Hepatocyte (in vitro differentiated cells): Measurements from ENCODE around the gene IGDCC3.

Source experiments
- EZH2 ChIP-seq: fragments of 200-600 bp; sonication (generic); IDR thresholded peaks from 2 replicates; pipeline ENCODE4 v1.6.1; 2016; ENCODE audit warnings: antibody characterized with exemption, mild to moderate bottlenecking, borderline replicate concordance
- EZH2phosphoT487 ChIP-seq: fragments of 200-600 bp; sonication (generic); IDR thresholded peaks from one replicate; pipeline ENCODE4 v1.6.1; 2018; ENCODE audit warnings: antibody characterized with exemption, mild to moderate bottlenecking, low read depth, moderate library complexity; ENCODE audit not compliant: unreplicated experiment, severe bottlenecking
- TF ChIP-seq, protein P1 (sequence below): fragments of 200-600 bp; sonication (generic); IDR thresholded peaks from 2 replicates; pipeline ENCODE4 v1.5.1; 2016; ENCODE audit warnings: antibody characterized with exemption, mild to moderate bottlenecking; ENCODE audit not compliant: poor library complexity

DNA sequence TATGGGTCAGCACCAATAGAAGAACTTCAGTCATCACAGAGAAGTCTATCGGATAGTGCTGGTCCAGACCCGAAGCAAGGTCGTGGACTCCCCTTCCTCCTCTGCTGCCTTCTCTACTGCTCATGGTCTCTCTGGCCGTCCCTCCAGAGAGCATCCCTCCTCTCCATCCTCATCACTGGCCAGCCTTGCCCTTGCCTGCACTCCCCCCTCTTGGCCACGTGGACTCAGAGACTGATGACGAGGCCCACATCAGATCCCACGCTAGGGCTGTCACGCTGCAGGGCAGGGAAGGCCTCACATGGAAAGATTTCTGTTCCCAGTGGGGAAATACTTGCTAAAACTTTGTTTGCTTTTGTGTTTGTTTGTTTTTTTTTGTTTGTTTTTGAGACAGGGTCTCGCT, 35.3 kb downstream of the IGDCC3 start:
- TF ChIP-seq, protein P1, sequence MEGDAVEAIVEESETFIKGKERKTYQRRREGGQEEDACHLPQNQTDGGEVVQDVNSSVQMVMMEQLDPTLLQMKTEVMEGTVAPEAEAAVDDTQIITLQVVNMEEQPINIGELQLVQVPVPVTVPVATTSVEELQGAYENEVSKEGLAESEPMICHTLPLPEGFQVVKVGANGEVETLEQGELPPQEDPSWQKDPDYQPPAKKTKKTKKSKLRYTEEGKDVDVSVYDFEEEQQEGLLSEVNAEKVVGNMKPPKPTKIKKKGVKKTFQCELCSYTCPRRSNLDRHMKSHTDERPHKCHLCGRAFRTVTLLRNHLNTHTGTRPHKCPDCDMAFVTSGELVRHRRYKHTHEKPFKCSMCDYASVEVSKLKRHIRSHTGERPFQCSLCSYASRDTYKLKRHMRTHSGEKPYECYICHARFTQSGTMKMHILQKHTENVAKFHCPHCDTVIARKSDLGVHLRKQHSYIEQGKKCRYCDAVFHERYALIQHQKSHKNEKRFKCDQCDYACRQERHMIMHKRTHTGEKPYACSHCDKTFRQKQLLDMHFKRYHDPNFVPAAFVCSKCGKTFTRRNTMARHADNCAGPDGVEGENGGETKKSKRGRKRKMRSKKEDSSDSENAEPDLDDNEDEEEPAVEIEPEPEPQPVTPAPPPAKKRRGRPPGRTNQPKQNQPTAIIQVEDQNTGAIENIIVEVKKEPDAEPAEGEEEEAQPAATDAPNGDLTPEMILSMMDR: no peak
- no peak for TF ChIP-seq EZH2
- no peak for TF ChIP-seq EZH2phosphoT487
